Measurements from ENCODE around the gene CFAP45. TPM values are rescaled to one million over a fixed set of nuclear protein-coding genes. Genes with fewer than 3 reads are reported as not detected.
A peak's percentile ranks its signal among the peaks of the same experiment; 100 is the strongest.

The CFAP45 gene
- total RNA-seq, 4 donors from 2014 or later = 0.32 TPM; not detected in 3

- H3K36me3 ChIP-seq = peaks cover 0 to 22% (median 16%) of the 10 kb centered on the region in 4 donors
- H3K27ac ChIP-seq = peak overlapping the region; percentile 91 to 98 (median 96)
- in situ Hi-C loops (cut with MboI; ENCODE audit: low pct_ligation_motif_present in 1 of 4, low pct_unique_long_range_greater_than_20kb in 1 of 4, low sequenced_read_pairs in 3 of 4) = no loop called here
- no peak for TF ChIP-seq POLR2A (IDR thresholded peaks at IDR 0.05)
- TF ChIP-seq POLR2AphosphoS5 (IDR thresholded peaks at IDR 0.05) = no peak
- no peak for TF ChIP-seq EP300 (IDR thresholded peaks at IDR 0.05; ENCODE audit: low read depth)
- TF ChIP-seq CTCF (IDR thresholded peaks at IDR 0.05) = no peak
- peak overlapping the region in 3 of 4 donors; percentile 68 to 91 (median 76) for H3K4me3 ChIP-seq
- H3K4me1 ChIP-seq = peaks cover 16 to 64% (median 52%) of the 10 kb centered on the region in 4 donors
- 23% methylated on average over 4 of the region's 8 CpGs; no CpG with 5 or more reads in 1 of the 2 donors for WGBS, 2 donors (ENCODE audit: low coverage in 1 of 2)
- intact Hi-C loops (cut with DNase I; ENCODE audit: low total_unique reads) = no loop called here
- peak; percentile 66 for DNase-seq
- no peaks in the 10 kb centered on the region for H3K27me3 ChIP-seq
- no peaks in the 10 kb centered on the region for H3K9me3 ChIP-seq
These were observed 22.7 kb upstream of the CFAP45 start for GRCh38 chr1:159922511-159923202.

DNA sequence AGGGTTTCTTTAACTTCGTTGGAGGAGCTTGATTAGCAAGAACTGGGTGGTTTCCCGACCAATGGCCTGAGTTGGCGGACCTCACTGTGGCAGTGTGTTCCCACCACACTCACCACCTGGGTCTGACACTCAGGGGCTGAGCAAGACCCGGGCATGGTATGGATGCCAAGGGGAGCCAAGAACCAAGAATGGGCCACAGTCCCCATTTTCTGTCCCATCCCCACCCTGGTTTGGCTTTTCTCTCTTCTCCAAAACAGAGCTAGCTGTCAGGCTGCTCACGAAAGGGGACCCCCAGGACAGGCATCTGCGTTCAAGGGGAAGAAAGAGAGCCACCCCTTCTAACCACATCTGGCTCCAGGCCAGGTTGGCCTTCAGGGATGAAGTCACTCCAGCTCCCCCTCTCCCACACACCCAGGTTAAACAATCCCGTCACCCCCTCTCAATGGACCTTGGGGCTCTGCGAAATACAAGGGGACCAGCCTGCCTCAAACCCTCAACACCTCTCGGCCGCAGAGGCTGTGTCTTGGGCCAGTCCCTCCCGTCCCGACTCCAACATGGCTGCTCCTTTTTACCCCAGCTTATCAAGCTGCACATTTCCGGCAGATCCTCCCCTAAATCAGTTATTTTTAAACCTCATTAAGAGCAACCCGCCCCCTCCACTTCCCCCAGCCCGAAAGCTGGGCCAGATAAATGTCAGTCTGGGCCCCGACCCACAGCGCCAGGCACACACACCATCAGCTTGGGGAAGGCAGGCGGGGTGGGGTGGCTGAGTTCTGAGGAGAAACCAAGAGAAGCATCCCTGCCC, 21.9 kb upstream of the CFAP45 start:
- intact Hi-C loops (cut with DNase I; ENCODE audit: low total_unique reads) (no loop called here), in situ Hi-C loops (cut with MboI; ENCODE audit: low pct_ligation_motif_present in 1 of 4, low pct_unique_long_range_greater_than_20kb in 1 of 4, low sequenced_read_pairs in 3 of 4) (no loop called here)
- WGBS, 2 donors (ENCODE audit: low coverage in 1 of 2) = 19 to 57% methylated on average over 4 to 17 of the region's 18 CpGs
- no peak for TF ChIP-seq POLR2AphosphoS5 (IDR thresholded peaks at IDR 0.05)
- TF ChIP-seq EP300 (IDR thresholded peaks at IDR 0.05; ENCODE audit: low read depth) = no peak
- no peak for TF ChIP-seq POLR2A (IDR thresholded peaks at IDR 0.05)
- no peak for TF ChIP-seq CTCF (IDR thresholded peaks at IDR 0.05)
- Histone ChIP-seq H3K27me3 (no peaks in the 10 kb centered on the region), H3K4me1 (peaks cover 16 to 72% (median 56%) of the 10 kb centered on the region in 4 donors), H3K9me3 (no peaks in the 10 kb centered on the region), H3K27ac (peak overlapping the region; percentile 91 to 98 (median 96)), H3K4me3 (peak overlapping the region in 2 of 4 donors; percentile 76 to 91), H3K36me3 (peaks cover 0 to 22% (median 16%) of the 10 kb centered on the region in 4 donors)
- DNase-seq = peak; percentile 41

DNA sequence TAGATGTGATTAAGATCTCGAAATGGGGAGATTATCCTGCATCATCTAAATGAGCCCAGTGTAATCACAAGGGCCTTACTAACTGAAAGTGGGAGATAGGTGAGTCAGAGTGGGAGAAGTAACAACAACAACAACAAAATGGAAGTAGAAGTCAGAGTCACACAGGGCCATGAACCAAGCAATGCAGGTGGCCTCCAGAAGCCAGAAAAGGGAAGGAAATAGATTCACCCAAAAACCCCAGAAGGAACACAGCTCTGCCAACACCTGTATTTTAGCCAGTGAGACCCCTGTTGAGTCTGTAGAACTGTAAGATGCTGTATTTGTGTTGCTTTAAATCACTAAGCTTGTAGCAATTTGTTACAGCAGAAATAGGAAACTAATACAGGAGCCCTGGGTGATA, 21.3 kb upstream of the CFAP45 start:
- H3K4me3 ChIP-seq = peak overlapping the region in 1 of 4 donors; percentile 91
- peaks cover 0 to 22% (median 16%) of the 10 kb centered on the region in 4 donors for H3K36me3 ChIP-seq
- in situ Hi-C loops (cut with MboI; ENCODE audit: low pct_ligation_motif_present in 1 of 4, low pct_unique_long_range_greater_than_20kb in 1 of 4, low sequenced_read_pairs in 3 of 4) (no loop called here), intact Hi-C loops (cut with DNase I; ENCODE audit: low total_unique reads) (no loop called here)
- TF ChIP-seq POLR2A (IDR thresholded peaks at IDR 0.05) (no peak), EP300 (IDR thresholded peaks at IDR 0.05; ENCODE audit: low read depth) (no peak), CTCF (IDR thresholded peaks at IDR 0.05) (no peak), POLR2AphosphoS5 (IDR thresholded peaks at IDR 0.05) (no peak)
- DNase-seq = no peak
- 10 to 58% methylated on average over 1 of the region's 1 CpG for WGBS, 2 donors (ENCODE audit: low coverage in 1 of 2)
- no peaks in the 10 kb centered on the region for H3K9me3 ChIP-seq
- peak overlapping the region; percentile 91 to 98 (median 96) for H3K27ac ChIP-seq
- H3K4me1 ChIP-seq = peaks cover 20 to 76% (median 62%) of the 10 kb centered on the region in 4 donors
- no peaks in the 10 kb centered on the region for H3K27me3 ChIP-seq

GRCh38 chr1:159920651-159921050, 20.7 kb upstream of the CFAP45 start:
- peaks cover 0 to 22% (median 16%) of the 10 kb centered on the region in 4 donors for H3K36me3 ChIP-seq
- peak overlapping the region; percentile 91 to 98 (median 96) for H3K27ac ChIP-seq
- no peaks in the 10 kb centered on the region for H3K27me3 ChIP-seq
- DNase-seq = no peak
- in situ Hi-C loops (cut with MboI; ENCODE audit: low pct_ligation_motif_present in 1 of 4, low pct_unique_long_range_greater_than_20kb in 1 of 4, low sequenced_read_pairs in 3 of 4) = no loop called here
- TF ChIP-seq CTCF (IDR thresholded peaks at IDR 0.05) (no peak), POLR2A (IDR thresholded peaks at IDR 0.05) (no peak), POLR2AphosphoS5 (IDR thresholded peaks at IDR 0.05) (no peak), EP300 (IDR thresholded peaks at IDR 0.05; ENCODE audit: low read depth) (no peak)
- 56 to 100% methylated on average over 1 of the region's 1 CpG for WGBS, 2 donors (ENCODE audit: low coverage in 1 of 2)
- peaks cover 20 to 74% (median 56%) of the 10 kb centered on the region in 4 donors for H3K4me1 ChIP-seq
- H3K4me3 ChIP-seq = no peak overlapping the region
- intact Hi-C loops (cut with DNase I; ENCODE audit: low total_unique reads) = no loop called here
- H3K9me3 ChIP-seq = no peaks in the 10 kb centered on the region
